SU-DHL-6 (cell line): ENCODE measurements around the gene VWC2L.

Experiments
- EZH2phosphoT487 ChIP-seq: fragments of 200-600 bp; sonication (generic), shearing (Covaris generic); conservative IDR thresholded peaks from 2 replicates; pipeline ENCODE4 v1.6.1; 2018; ENCODE audit warnings: mild to moderate bottlenecking, antibody characterized with exemption, low read length, moderate library complexity, mixed read lengths
- TF ChIP-seq, protein P1 (sequence below): fragments of 200-600 bp; sonication (generic); IDR thresholded peaks from one replicate; pipeline ENCODE4 v1.5.1; 2017; ENCODE audit warnings: antibody characterized with exemption, mild to moderate bottlenecking, low read length, moderate library complexity; ENCODE audit not compliant: insufficient read depth, poor library complexity, severe bottlenecking

DNA sequence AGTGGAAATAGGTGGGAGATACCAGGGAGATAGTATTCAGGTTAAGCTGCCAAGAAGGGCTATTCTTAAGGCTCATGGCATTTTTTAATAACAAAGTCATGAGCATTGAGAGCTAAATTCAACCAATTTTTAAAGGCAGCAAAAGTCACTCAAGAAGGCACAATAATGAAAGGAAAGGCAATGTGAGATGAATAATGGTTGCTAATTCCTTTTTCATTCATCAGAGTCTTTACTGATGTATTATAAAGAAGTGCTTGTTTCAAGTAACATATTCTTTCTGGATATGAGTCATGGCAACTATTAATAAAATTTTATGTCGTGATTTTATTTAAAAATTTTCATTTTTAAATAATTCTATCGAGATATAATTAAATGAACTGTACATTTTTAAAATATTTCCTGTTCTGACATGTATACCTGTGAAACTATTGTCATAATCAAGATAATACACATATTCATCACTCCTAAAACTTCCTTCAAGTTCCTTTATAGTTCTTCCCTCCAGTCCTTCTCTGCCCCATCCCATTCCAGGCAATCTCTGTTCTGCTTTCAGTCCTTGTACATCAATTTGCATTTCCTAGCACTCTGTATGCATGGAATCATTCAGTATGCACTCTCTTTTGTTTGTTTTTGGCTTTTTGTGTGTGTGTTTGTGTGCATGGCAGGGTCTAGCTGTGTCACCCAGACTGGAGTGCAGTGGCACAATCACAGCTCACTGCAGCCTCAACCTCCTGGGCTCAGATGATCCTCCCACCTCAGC lies 40.8 kb downstream of the VWC2L start:
- TF ChIP-seq, protein P1, sequence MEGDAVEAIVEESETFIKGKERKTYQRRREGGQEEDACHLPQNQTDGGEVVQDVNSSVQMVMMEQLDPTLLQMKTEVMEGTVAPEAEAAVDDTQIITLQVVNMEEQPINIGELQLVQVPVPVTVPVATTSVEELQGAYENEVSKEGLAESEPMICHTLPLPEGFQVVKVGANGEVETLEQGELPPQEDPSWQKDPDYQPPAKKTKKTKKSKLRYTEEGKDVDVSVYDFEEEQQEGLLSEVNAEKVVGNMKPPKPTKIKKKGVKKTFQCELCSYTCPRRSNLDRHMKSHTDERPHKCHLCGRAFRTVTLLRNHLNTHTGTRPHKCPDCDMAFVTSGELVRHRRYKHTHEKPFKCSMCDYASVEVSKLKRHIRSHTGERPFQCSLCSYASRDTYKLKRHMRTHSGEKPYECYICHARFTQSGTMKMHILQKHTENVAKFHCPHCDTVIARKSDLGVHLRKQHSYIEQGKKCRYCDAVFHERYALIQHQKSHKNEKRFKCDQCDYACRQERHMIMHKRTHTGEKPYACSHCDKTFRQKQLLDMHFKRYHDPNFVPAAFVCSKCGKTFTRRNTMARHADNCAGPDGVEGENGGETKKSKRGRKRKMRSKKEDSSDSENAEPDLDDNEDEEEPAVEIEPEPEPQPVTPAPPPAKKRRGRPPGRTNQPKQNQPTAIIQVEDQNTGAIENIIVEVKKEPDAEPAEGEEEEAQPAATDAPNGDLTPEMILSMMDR: no peak
- no peak for TF ChIP-seq EZH2phosphoT487
